Muscle of arm (tissue), 12 donors: ENCODE results near the gene UPF3A. TPM values are rescaled to one million over a fixed set of nuclear protein-coding genes. Genes with fewer than 3 reads are reported as not detected.
"Not testable (repeated sequence)": the region's sequence is repeated elsewhere in the genome, so short reads cannot be mapped to it uniquely, and the experiment has no call there.

ENCODE experiments used
- DNase-seq: peaks from one replicate; pipeline ENCODE4 v3.0.0-alpha.2; 2013
- polyA plus RNA-seq, 12 donors: library from polyadenylated mRNA; unstranded; fragments of 120-200 nt; gene quantifications; one replicate each; pipeline ENCODE4 v1.2.1, GENCODE V29; 2013; ENCODE audit not compliant: insufficient read length in 12 of 12

UPF3A gene
- polyA plus RNA-seq, 12 donors, result 51.2 to 154 (median 99.6) TPM; not detected in 1

DNA sequence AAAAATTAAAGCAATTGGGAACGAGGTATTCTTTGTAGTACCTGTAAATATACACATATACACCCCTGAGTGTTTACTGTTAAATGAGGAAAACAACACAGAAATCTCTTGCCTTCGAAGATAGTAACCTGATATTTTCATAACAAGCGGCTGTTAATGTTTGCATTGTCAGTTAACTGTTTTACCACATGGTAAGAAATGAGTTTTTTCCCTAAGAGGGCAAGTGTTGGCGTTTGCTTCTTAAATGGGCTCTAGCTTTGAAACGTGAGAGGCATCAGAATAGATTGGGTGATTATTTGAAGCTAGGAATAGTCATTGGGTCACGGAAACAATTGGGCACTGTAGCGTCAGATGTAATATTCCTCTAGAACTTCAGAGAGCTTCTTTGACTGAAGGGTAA is 22.0 kb upstream of the UPF3A start:
- DNase-seq, result no peak

DNA sequence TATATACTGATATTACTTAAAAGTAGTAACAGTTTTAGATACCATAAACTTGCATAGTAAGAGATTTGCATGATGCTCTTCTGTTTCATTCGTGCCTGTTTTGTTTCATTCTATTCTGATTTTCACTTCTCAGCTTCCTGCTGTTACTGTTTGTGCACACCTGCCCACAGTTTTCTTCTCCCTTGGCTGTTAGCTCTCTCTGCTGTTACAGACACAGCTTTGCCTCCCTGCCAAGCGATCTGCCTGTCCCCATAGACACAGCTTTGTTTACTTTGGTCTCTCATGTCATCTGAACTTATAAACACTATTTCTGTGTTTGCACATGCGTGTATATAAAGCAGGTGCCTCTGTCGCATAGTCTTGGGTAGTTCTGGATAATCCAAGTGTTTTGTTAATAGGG is 21.4 kb upstream of the UPF3A start:
- no peak for DNase-seq

DNA sequence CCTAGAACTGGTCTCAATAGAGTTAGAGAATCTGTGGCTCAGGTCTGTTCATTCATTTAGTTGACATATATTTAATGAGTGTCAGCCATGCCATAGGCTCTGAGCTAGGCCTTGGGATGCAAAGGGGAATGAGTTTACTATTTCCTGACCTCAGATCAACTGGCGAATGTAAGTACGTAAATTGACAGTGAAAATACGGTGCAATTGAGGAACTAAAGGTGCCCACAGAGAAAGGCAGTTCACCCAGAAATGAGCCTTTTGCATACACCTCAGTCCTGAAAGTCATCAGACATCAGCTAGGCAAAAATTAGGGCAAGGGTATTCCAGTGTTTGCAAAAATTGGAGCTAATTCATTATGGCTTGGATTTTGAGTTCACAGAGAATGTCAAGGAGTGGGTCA is 20.6 kb upstream of the UPF3A start:
- no peak for DNase-seq

DNA sequence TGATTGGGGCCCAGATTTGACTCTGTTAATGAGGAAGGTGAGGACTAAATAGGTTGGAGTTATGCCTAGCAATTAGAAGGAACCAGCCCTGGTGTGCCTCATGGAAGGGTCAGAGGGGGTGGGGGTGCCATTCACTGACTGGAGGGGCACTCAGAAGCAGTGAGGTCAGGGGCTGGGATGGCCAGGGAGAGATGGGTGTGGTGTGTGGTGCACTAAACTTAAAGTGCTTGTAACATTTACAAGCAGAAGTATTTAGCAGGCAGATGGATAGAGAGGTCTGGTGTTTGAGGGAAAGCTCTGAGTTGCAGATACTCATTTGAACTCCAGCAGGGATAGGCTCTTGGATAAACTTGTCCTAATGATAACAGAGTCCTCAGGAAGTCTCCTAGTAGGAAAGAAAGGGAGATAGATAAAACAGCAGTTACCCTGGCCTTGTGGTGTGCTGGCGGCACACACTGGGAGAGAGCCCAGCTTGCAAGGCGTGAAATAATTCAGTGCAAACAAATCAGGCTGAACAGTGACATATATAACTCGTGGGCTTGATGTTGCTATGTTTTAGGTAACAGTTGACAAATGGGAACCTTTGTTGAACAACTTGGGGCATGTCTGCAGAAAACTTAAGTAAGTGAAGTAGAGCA is 20.0 kb upstream of the UPF3A start:
- no peak for DNase-seq

DNA sequence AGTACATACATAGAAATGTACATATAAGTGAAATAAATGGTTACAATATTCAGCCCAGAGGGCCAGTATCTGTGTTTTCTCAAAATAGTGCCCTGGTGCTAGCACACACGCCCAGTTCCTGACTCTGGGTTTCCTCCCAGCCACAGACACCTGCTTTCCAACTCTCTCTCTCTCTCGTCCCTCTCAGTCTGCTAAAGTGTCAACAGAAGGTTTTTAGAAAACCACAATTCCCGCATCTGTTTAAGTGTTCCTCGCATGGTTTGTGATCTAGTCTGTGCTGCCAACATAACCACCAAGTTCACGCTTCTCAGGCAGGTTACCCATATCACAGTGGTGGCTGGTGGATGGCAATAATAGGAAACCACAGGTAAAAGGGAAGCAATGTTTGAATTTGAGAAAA is 17.8 kb upstream of the UPF3A start:
- no peak for DNase-seq

DNA sequence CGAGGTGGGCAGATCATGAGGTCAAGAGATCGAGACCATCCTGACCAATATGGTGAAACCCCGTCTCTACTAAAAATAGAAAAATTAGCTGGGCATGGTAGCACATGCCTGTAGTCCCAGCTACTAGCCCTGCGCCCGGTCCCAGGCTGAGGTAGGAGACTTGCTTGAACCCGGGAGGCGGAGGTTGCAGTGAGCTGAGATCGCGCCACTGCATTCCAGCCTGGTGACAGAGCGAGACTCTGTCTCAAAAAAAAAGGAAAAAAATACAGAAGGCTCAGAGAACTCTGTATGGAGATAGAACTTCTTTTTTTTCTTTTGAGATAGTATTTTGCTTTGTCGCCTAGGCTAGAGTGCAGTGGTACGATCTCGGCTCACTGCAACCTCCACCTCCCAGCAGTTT is 17.1 kb upstream of the UPF3A start:
- DNase-seq, result not testable (repeated sequence)

DNA sequence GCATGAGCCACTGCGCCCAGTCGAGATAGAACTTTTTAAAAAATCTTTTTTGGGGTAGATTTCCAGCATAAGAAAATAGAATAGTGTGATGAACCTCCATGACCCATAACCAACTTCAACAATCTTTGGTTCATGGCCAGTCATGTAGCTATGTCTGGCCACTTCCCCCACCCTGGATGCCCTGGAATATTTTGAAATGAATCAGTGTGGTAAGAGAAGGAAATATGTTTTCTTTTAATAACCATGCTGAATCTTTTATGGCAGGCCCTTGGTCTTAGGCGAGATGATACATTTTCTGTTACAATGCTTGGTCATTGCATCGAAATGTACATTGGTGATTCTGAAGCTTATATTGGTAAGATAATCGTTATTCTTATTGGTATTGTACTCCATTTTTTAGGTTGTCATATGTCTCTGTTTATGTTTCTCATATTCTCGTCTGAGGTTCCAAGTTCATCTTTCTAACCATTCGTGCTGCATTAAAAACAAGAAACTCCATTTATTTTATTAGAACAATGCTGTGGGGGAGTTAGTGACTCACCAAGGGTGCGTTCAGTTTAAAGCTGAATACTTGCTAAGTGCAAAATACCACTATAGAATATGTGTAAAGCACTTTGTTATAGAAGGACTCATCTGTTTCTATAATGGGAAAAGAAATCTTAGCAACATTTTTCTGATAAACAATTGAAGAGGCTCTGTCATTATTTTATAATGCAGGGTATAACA is 16.4 kb upstream of the UPF3A start:
- DNase-seq, result no peak

DNA sequence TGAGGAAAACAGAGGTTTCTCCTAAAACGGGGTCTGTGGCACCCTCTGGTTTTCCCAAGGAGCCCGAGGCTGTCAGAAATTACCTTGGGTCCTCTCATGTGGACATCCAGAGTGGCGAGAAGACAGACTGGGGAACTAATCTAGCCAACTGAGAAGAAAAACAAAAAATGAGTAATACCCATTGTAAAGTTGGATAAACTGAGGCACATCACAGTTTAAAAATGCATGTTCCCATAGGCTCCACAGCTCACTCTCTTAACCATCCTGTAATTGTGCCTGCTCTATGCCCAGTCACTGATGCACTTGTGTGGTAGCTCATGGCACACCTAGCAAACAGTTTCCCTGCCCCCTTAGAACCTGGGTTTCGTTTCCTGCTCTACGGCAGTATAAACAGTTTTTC is 15.2 kb upstream of the UPF3A start:
- no peak for DNase-seq

DNA sequence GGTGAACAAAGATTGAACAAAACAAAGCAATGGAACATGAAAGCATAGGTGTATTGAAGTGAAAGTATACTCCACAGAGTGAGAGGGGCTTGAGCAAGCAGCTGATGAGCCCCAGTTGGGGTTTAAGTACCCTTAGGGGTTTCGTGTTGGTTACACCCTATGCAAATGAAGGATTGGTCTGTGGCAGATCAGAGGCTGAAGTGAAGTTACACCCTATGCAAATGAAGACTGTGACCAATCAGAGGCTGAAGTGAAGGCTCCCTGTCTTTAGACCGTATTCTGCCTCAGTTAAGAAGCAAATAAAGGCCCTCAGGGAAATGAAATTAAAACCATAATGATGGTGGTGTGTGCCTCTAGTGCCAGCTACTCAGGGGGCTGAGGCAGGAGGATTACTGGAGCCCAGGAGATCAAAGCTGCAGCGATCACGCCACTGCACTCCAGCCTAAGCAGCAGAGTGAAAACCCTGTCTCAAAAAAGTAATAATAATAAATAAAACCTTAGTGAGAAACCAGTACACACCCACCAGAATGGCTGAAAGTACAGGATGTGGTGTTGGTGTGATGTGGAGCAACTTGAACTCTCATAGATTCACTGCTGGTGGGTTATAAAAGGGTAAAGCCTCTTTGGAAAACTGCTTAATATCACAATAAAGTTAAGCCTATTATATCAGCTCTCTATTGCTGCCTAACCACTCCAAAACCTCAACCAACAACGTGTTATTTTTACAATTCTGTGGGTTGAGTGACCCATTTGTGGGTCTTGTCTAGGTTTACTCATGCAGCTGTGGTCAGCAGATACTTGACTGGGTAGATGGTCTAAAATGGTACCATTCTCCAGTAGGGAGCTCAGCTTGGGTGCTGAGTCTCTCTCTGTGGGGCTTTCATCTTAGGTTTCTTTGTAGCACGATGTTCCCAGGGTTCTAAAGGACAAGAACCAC is 12.8 kb upstream of the UPF3A start:
- no peak for DNase-seq

DNA sequence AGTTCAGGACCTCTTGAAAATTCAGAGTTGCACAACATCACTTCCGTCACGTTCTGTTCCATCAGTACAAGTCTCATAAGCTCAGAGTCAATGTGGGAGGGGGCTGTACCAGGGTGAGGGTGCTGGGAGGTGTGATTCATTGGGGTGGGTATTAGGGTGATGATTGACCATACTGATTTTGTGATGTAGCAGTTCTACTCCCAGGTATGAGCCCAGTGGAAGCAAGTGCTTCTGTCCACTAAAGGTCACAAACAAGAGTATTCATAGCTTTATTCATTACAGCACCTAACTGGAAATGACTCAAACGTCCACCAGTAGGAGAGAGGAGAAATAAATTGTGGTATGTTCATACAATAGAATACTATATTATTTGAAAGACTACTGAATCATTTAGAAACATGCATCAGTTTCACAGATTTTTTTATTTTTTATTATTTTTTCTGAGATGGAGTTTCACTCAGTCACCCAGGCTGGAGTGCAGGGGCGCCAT is 12.1 kb upstream of the UPF3A start:
- no peak for DNase-seq

DNA sequence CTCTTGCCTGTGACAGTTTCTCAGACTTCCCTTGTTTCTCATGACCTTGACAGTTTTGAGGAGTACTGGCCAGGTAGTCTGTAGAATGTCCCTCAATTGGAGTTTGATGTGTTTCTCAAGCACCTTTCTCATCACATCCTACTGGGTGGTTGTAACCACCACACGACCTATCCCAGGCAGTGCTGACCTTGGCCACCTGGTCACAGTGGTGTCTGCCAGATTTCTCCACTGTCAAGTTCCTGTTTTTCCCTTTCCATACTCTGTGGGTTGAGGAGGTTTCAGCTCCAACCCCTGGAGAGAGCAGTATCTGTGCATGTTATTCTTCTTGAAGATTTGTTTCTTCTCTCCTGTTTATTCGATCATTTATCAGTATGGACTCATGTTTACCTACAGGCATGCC is 8.4 kb upstream of the UPF3A start:
- no peak for DNase-seq

DNA sequence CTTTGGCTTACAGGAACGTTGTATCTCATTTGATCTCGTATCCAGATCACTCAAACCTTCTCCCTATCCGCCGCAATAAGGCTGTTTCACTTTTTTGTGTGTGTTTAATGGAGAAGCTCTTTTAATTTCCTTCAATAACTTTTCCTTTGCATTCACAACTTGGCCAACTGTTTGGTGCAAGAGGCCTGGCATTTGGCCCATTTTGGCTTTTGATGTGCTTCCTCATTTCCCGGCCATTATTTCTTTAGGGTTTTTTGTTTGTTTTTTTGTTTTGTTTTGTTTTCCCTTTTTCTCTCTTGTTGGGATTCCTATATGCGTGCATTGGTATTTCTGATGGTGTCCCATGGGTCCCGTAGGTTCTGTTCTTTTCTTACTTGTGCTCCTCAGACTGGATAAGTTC is 6.1 kb upstream of the UPF3A start:
- DNase-seq, result no peak

DNA sequence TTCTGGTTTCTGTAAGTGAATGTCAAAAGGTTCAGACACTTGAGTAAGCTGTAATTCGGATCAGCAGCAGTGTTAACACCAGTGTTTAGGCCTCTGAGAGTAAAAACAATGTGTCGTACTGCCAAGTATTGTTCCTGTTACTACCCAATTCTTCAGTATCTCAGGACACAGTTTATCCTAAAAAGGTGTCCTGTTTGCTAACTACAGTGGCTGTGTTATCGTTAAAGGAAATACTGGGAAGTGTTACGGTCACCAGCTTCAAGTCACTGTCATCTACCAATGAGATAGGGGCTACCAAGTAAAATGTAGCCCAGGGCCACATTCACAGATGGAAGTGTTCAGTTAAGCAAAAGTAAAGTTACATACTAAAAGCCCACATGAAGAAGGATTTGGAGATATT is 2.3 kb upstream of the UPF3A start:
- DNase-seq, result no peak

DNA sequence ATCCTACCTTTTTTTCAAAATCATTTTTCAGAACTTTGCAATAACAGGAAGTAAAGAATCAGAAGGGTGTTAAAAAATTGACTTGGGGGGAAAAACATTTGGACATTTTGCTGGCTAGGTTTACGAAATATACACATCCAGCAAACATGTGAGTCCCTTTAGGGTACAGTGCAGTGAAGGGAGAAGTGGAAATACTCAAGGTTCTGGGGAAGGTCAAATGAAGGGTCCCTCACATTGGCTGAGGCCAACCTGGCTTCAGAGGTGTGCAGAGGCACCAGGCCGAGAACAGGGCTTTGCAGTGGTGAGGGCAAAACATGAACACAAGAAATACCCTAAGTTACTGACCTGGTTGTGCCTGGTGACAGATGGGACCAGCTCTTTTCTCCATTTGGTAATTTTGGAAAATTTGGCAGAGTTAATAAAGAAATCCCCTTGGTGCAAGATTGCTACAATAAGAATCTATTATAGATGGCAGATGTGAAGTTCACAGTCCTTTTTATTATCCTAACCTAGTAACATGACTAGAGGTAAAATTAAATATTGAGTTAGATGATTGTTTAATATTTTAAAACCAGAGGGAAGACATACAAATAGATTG is 1.5 kb upstream of the UPF3A start:
- DNase-seq, result no peak

DNA sequence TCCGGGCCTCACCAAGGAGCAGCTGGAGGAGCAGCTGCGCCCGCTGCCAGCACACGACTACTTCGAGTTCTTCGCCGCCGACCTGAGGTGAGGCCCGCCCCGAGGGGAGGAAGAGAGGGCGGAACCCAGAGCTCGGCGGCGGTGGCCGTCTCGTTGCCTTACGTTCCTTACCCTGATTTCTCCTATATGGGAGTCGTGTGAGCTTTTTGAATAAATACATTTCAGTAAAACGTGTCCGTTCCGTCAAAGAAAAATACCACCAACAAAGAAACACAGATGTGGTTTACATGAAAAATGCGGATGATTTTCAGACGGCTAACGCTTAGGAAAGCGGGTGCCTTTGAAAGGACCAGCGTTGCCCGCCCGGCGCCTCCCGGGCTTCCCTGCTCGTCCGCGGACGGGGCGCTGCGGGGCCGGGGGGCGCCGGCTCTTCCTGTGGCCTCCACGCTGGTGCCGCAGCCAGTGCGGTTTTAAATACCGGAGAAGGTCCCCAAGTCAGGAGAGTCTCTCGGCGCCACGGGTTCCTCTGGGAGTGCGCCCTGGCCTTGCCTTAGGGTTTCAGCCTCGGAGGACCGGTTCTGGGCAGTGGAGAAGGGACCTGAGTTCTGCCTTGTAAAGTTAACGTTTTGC is 755 bp downstream of the UPF3A start:
- DNase-seq, result peak; percentile 76

DNA sequence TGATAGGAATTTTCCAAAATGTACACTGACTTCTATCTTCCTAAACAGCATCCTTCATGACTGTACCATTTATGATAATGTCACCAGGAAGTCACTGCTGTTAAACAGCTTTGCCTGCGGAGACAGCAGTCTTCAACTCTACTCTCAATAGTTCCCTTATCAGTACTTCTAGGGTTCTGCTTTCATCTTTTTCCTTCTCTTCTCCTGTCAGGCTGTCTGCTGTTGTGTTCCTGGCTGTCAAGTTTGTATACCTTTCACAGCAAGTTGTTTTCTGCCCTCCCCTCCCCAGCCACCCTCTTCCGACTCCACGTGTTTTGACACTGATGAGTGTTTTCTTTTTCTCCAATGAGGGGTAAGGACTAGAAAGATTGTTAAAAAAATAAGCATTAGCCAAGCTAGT is 2.2 kb downstream of the UPF3A start:
- no peak for DNase-seq

DNA sequence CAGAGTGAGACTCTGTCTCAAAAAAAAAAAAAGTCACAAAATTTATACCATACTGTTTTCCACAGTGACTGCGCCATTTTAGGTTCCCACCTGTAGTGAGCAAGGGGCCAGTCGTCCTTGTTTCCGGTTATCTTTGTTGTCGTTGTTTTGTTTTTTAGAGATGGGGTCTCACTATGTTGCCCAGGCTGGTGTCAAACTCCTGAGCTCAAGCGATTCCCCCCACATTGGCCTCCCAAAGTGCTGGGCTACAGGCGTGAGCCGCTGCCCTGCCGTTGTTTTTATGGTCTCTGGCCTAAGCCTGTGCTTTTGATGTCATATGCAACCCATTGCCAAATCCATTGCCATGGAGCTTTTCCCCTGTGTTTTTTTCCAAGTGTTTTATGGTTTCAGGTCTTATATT is 3.3 kb downstream of the UPF3A start:
- DNase-seq, result no peak

DNA sequence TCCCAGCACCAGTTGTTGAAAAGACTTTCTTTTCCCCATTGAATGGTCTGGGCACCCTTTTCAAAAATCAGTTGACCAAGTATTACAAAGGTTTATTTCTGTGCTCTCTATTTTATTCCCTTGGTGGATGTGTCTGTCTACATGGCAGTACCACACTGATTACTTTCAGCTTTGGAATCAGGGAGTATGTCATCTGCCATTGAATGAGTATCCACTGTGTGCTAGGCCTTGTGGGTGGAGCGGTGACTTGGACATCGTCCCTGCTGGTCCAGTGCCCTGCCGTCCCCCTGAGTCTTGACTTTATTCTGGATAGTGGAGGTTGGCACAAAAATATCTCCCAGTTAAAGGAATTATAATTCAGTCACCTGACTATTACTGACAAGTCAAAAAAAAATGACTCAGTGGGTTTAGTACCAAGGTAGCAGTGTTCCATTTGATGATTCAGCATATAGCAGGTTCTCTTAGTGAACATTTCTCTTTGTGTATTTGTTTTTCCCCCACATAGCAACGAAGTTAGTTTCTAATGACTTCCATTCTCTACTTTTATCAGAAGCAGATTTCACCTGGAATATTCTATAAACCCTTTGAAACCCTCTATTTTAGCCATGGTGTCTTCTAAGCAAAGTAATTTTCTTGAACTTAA is 3.9 kb downstream of the UPF3A start:
- no peak for DNase-seq

DNA sequence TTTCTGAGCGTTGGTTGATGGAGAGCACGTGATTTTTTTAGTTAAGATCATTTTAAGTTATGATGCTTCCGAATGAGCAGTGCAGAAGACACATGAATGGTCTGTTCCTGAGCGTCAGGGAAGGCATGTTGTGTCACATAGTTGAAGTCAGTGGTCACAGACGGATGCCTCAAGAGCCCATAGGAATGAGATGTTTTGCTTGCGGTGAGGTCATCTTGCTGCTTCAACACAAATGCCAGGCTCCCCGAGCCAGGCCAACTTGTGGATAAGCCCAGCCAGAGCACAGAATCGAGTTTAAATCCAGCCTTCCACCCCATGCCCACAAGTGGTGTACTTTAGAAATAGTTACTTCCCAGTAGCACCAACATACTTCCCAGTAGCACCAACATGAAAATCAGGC is 5.4 kb downstream of the UPF3A start:
- no peak for DNase-seq

DNA sequence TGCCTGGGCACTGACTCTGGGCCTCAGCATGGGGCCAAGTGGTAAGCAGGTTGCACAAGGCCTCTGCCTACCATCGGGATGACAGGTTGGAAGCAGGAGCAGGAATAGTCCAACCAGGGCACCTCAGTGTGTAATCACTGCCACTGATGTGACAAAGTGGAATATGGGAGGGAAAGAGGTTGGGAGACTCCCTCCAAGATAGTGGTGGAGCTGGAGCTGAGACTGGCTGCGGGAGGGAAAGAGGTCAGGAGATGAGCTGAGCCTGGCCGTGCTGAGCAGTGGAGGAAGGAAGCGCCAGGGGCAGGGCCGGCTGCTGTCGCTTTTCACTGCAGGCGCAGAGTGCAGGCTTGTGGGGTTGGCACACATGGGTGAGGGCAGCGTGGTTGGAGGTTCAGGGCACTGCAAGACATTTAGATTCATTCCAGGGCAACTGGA is 6.8 kb downstream of the UPF3A start:
- DNase-seq, result no peak

DNA sequence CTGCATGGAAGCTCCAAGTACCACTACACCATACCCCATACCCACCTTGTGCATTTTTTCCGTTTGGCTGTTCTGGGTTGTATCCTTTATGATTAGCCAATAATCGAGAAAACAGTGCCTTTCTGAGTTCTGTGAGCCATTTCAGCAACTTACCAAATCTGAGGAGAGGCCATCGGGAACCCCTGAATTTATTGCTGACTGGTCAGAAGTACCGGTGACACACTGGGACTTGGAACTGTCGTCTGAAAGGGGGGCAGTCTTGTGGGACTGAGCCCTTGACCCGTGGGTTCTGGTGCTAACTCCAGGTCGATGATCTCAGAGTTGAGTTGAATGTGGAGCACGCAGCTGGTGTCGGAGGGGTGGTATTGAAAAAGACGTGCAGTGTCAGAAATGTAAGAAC is 15.0 kb downstream of the UPF3A start:
- DNase-seq, result no peak
